BE2C (cell line): ENCODE data around the gene COL20A1.

ENCODE experiments used
- DNase-seq: peaks from one replicate; pipeline ENCODE4 v3.0.0-alpha.2; 2020
- H3K27me3 ChIP-seq: fragments of 250-450 bp; sonication (Bioruptor Pico); 2 replicates; pipeline ENCODE4 v1.5.1; 2020; ENCODE audit warnings: mild to moderate bottlenecking
- H3K36me3 ChIP-seq: fragments of 250-450 bp; sonication (Bioruptor Pico); 2 replicates; pipeline ENCODE4 v1.5.1; 2020; ENCODE audit warnings: mild to moderate bottlenecking
- H3K4me1 ChIP-seq: fragments of 250-450 bp; sonication (Bioruptor Pico); 2 replicates; pipeline ENCODE4 v1.5.1; 2020
- H3K4me3 ChIP-seq: 2 replicates; pipeline ENCODE4 v1.5.1; 2011; ENCODE audit warnings: low read depth, low read length
- H3K9me3 ChIP-seq: fragments of 250-450 bp; sonication (Bioruptor Pico); 2 replicates; pipeline ENCODE4 v1.5.1; 2020
- TF ChIP-seq, protein P1 (sequence below): IDR thresholded peaks from 2 replicates; pipeline ENCODE4 v1.5.1; 2012; ENCODE audit warnings: mild to moderate bottlenecking, low read depth, low read length

The COL20A1 gene

DNA sequence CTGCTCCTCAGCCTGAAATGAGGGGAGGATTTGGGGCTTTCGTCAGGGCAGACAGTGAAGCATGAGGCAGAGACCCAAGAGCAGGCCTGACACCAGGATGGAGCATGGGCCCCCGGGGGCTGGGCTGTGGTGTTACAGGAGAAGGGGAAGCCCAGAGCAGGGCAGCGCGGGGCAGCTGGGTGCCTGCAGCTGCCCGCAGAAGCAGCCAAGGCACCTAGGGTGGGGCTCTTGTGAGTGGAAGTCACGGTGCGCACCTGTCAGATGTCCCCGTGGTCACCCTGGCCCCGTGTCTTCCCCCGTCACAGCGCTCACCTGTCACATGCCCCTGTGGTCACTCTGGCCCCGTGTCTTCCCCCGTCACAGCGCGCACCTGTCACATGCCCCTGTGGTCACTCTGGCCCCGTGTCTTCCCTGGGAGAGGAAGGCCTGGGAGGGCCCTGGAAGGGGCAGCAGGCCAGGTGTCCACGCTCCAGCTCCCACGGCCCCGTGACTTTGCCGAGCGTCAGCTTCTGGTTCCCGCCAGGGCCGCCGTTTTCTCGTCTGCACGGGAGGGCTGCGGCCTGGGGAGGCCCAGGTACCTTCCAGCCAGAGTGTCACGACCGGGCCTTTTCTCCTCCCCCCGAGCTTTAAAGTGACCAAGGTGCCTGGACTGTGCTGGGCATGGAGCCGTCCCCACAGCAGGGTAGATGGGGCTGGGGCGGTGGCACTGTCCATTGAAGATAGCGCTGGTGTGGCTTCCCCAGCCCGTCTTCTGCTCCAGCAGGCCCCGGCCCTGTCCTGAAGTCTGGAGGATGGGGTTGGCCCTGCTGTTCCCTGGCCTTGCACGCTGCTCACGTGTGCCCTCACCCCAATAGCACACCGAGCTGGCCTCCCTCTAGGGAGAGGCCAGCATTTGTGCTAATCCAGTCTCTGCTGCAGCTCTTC, 11.0 kb upstream of the COL20A1 start:
- peaks cover 54% of the 10 kb centered on the region for H3K36me3 ChIP-seq
- TF ChIP-seq, protein P1, sequence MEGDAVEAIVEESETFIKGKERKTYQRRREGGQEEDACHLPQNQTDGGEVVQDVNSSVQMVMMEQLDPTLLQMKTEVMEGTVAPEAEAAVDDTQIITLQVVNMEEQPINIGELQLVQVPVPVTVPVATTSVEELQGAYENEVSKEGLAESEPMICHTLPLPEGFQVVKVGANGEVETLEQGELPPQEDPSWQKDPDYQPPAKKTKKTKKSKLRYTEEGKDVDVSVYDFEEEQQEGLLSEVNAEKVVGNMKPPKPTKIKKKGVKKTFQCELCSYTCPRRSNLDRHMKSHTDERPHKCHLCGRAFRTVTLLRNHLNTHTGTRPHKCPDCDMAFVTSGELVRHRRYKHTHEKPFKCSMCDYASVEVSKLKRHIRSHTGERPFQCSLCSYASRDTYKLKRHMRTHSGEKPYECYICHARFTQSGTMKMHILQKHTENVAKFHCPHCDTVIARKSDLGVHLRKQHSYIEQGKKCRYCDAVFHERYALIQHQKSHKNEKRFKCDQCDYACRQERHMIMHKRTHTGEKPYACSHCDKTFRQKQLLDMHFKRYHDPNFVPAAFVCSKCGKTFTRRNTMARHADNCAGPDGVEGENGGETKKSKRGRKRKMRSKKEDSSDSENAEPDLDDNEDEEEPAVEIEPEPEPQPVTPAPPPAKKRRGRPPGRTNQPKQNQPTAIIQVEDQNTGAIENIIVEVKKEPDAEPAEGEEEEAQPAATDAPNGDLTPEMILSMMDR: no peak
- H3K4me1 ChIP-seq: no peaks in the 10 kb centered on the region
- no peak for DNase-seq
- H3K9me3 ChIP-seq: no peaks in the 10 kb centered on the region
- no peaks in the 10 kb centered on the region for H3K27me3 ChIP-seq
- H3K4me3 ChIP-seq: no peak overlapping the region

DNA sequence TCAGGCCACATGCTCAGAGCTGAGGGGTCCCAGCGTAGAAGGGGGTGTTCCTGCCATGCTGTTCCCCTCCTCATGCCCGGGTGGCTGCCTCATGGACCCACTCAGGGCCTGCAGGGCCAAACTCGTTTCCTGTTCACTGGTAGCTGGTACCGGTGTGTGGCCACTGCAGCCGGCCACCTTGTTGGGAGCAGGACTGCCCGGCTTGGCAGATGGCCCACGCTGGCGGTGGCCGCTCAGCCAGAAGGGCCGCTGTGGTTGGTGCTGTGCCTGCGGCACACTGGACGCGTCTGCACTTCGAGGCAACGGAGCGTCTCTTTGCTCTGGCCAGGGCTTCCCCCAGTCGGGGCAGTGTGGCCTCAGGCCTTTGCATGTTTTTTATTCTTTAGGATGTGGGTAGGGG, 10.0 kb upstream of the COL20A1 start:
- TF ChIP-seq, protein P1: no peak
- Histone ChIP-seq H3K36me3 (peaks cover 58% of the 10 kb centered on the region), H3K4me1 (no peaks in the 10 kb centered on the region), H3K27me3 (no peaks in the 10 kb centered on the region), H3K9me3 (no peaks in the 10 kb centered on the region), H3K4me3 (no peak overlapping the region)
- no peak for DNase-seq

DNA sequence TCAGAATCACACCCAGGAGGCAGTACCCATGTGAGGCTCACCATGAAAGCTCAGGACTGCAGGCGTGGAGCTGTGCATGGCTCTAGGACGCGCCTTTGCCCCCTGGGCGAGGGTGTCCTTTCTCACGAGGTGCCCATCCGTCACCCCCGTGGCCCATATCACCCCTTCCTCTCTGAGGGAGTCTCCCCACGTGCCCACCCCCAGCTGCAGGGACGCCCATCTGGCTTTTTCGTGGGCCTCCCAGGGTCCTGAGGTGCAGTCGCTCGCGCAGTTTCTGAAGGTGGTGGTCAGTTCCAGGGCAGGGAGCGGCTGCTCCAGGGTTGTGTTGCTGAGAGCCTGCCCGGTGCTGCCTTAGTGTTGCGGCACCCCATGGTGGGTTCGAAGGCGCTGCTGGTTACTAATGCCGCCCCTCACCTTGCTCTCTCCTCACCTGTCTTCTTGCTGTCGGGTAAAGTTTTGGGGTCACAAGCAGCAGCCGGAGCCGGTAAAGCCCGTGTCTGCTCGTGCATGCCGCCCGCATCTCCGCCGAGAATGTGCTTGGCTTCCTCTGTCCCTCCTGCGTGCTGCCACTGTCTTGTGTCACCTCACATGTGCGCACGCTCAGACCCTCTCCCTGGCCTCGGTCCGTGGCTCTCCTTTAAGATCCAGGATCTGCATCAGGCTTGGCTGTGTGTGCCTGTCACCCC, 9.4 kb upstream of the COL20A1 start:
- Histone ChIP-seq H3K4me3 (no peak overlapping the region), H3K27me3 (no peaks in the 10 kb centered on the region), H3K4me1 (no peaks in the 10 kb centered on the region), H3K9me3 (no peaks in the 10 kb centered on the region), H3K36me3 (peaks cover 60% of the 10 kb centered on the region)
- DNase-seq: no peak
- TF ChIP-seq, protein P1: no peak

DNA sequence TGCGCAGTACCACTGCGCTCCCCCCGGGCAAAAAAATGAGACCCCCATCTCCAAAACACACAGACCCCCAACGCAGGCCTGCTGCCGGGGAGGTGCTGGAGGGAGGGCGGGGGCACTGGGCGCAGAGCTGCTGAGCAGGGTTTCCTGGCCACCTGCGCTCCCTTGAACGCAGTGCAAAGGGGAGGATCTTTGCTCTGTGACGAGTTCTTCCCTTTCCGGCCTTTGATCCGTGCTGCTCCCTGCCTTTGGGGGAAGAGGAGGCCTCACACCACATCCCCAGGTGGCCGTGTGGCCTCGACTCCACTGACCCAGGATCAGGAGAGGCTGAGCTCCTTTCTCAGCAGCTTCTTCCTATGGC, 8.9 kb upstream of the COL20A1 start:
- Histone ChIP-seq H3K9me3 (no peaks in the 10 kb centered on the region), H3K4me3 (no peak overlapping the region), H3K36me3 (peaks cover 60% of the 10 kb centered on the region), H3K27me3 (no peaks in the 10 kb centered on the region), H3K4me1 (no peaks in the 10 kb centered on the region)
- TF ChIP-seq, protein P1: no peak
- no peak for DNase-seq

DNA sequence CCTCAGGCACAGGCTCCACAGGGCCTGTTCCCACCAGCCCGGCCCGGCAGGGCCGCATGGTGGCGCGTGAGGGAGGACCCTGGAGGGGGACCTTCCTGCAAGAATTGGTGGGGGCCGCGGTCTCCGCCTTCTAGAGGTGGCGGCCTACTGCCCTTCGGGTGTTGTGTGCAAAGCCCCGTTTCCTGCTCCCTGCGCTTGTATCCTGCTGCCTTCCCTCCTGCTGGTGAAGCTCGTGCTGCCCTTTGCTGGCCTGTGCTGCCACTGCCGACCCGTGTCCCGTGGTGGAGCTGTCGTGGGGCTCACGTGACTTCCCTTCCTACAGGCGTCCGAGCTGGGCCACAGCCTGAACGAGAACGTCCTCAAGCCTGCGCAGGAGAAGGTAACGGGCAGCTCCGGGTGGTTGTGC, 8.4 kb upstream of the COL20A1 start:
- DNase-seq: no peak
- Histone ChIP-seq H3K27me3 (no peaks in the 10 kb centered on the region), H3K4me1 (no peaks in the 10 kb centered on the region), H3K9me3 (no peaks in the 10 kb centered on the region), H3K36me3 (peaks cover 56% of the 10 kb centered on the region), H3K4me3 (no peak overlapping the region)
- TF ChIP-seq, protein P1: no peak

DNA sequence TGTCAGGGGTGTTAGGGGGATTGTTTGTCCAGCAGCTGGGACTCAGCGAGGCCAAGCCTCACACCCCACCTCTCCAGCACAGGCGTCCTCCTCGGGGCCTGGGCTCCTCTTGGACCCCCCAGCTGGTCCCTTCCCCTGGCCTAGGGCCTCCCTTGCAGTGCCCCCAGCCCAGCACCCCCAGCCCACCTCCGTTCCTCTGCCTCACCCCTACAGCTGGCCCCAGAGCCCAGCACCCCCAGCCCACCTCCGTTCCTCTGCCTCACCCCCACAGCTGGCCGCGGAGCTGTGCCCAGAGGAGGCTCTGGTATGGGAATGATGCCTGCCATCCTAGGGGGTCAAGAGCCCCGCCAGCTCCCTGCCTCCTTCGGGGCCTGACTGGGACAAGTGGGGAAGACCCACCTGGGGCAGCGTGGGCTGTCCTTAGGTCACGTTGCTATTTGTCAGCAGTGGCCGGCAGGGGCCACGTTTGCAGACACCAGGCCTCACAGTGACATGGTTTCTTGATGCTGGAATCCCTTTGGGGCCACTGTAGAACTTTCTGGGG, 7.9 kb upstream of the COL20A1 start:
- Histone ChIP-seq H3K4me1 (no peaks in the 10 kb centered on the region), H3K36me3 (peaks cover 51% of the 10 kb centered on the region), H3K27me3 (no peaks in the 10 kb centered on the region), H3K4me3 (no peak overlapping the region), H3K9me3 (no peaks in the 10 kb centered on the region)
- TF ChIP-seq, protein P1: no peak
- DNase-seq: no peak
